Stimulated activated CD4-positive, alpha-beta T cell treated with anti-CD3 and anti-CD28 coated beads, Interleukin-2, amount 100 ng/mL, for 4 hours (primary cell): Measurements from ENCODE around the gene SACM1L.
"Not testable (repeated sequence)": the region's sequence is repeated elsewhere in the genome, so short reads cannot be mapped to it uniquely, and the experiment has no call there.

Source experiments
- DNase-seq: peaks from one replicate; pipeline ENCODE4 v3.0.0-alpha.2; 2020; ENCODE audit warnings: low read depth

The SACM1L gene

DNA sequence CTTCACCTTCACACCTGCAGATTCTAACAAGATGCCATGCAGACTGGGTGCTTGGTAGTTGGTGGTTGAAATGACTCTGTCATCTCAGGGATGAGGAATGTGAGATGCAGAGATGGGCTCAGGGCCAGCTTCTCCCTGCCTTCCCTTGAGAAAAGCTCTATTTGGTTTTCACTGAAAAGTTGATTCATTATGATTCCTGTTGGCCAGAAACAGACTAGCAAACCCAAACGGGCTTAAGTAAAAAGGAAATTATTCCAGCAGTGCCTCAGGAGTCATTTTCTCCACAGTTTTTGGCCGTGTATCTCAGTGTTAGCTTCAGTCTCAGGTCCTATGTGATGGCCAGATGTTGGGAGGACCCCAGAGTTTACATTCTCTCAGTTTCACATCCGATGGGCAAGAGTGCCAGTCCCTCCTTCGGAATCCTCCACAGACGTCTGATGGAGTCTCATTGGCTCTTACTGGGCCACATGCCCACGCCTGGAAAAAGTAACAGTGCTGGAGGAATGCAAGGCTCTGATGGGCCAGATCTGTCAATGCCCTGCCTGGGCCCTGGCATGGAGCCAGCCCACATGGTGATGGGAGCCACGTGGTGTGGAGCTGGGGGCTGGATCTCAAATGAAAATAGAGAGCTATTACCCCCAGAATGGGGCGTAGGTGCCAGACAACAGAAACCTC lies 22.3 kb upstream of the SACM1L start:
- no peak for DNase-seq

DNA sequence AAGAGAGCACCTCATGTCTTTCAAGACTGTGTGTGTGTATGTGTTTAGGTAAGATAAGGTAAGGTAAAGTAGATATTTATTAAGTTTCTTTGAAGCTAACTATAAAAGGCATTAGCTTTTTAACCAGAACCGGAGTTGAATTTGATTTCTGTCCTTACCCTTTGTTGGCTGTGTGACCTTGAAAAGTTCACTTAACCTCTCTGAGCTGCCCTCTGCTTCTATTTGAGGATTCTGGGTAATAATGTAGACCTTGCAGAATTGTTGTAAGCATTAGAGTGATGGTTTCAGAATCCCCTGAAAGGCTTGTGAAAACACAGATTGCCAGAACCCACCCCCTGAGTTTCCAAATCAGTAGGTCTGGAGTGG lies 21.6 kb upstream of the SACM1L start:
- no peak for DNase-seq

DNA sequence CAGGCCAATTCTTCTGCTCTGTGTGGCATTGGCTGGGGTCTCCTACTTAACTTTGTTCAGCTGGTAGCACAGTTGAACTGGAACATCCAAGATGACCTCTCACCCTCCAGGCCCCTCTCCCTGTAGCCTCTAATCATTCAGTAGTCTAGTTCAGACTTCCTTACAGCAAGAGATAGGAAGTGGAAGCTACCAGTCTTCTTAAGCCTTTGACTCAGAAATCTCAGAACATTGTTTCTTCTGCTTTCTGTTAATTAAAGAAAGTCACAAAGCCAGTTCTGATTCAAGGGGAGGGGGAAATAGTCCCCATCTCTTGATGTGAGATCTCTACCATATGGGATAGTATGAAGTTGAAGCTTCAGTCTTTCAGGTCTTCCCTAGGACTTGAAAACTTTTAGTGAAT lies 18.8 kb upstream of the SACM1L start:
- no peak for DNase-seq

DNA sequence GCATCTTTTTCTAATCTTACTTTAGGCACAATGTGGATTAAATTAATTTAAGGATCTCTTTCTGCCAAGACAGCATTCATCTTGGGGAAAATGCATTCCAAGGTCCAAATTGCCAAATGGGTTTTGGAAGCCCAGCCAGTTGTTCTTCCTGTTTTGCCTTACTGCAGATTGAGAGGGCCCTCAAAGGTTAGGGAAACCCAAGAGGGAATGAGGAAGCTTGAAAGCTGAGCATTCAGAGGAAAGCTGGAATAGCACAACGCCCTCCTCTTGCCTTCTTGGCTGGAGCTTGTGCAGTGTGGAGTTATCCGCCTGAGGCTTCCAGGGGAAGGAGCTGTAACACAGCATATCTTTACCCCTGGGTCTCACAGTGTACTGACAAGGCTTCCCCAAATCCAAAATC lies 18.2 kb upstream of the SACM1L start:
- no peak for DNase-seq

DNA sequence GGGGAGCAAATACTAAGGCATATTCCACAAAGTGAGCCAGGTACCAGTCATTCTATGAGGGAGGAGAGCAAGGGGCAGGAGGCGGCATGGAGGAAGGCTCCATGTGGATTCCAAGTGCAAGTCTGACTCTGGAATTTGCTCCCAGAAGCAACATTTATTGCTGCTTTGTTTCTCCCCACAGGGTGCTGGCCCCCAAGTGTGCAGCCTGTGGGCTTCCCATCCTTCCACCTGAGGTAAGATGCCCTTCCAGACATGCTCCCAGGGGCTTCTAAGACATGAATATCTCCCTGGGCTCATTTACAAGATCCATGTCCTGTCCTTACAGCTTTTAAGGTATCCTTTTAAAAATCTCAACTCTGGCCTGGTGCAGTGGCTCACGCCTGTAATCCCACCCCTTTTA lies 15.9 kb upstream of the SACM1L start:
- DNase-seq, result no peak

DNA sequence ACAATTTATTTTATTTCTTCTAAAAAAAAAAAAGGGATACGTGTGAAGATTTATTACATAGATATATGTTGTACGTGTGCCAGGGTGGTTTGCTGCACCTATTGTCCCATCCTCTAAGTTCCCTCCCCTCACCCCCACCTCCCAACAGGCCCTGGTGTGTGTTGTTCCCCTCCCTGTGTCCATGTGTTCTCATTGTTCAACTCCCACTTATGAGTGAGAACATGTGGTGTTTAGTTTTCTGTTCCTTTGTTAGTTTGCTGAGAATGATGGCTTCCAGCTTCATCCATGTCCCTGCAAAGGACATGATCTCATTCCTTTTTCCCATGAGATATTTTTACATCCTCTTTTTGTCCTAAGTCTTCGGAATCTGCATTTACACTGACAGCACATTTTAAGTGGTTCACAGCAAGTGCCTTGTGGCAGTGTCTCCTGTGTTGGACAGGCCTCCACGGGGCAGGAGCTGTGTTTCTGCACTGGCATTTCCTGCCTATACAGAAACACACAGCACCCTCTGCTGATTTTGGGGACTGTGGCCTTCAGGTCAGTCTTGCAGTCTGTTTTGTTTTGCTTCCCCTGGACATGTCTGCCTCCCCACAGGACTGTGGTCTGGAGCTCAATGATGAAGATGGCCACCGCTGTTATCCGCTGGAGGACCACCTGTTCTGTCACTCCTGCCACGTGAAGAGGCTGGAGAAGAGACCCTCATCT lies 12.7 kb upstream of the SACM1L start:
- DNase-seq, result no peak

DNA sequence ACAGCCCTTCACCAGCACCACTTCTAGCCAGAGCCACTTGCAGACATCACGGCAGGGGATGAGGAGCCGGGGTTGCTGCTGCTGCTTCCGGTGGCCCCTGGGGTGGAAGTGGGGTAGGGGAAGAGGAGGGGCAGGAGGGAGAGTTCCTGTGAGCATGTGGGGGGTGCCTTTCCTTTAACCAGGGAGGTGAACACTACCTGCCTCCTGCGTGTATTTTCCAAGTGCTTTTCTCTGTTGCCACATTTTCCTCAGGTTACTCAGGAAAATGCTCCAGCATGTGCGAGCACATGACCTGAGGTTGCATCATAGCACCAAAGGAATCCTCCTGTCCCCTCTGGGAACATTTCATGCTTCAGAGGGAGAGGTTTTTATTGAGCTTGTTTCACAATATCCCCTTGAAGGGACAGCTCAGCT lies 12.2 kb upstream of the SACM1L start:
- DNase-seq, result no peak

DNA sequence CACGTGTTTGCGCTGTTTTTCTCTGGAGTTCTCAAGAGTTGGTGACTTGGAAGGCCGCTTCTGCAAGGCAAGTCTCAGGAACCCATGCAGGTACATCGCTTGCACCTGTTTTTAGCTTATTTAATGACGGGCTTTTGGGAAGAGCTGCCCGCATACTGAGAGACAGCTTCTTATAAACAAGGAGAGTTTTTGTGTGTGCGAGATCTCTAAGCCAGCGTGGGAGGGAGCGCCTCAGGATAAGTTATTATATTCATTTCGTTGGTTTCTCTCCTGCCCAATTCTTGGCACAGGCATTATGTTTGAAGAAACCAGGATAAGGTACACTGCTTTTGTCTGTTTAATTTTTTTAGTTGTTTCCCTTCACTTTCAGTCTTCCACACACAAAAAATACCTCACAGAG lies 11.4 kb upstream of the SACM1L start:
- no peak for DNase-seq

DNA sequence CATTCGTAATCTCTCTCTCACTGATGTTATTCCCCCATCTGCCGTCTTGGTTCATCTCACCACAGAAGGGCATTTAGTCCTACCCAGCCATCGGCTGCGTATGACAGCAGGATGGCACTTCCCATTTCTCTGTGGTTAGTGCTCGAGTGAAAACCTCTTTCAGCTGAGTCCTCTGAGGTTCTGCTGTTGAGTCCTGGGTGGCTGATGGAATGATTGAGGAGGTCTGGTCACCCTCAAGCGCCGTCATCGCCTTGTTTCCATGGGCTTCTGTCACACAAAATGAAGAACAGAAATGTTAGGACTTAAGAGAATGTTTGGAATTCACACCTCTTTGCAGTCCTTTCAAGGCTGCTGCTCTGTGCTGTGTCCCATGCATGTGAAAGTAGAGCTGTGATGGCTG lies 9.4 kb upstream of the SACM1L start:
- DNase-seq, result no peak

DNA sequence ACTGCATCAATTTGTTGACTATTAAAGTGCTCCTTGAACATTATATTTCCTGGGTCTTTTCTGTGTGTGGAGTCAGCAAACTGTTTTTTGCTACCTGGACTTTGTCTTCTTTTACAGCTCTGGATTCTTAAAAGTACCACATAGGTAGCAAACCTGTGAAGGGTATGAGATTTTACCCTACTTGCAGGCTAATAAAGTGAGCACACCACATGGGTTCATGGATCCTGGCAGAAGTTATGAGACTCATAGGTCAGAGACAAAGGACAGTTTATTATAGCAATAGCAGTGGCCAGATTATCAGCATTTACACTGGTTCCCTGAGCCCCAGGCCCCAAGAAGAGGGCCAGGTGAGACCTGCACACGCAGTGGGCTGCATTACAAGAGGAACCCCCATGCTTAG lies 8.0 kb upstream of the SACM1L start:
- no peak for DNase-seq

DNA sequence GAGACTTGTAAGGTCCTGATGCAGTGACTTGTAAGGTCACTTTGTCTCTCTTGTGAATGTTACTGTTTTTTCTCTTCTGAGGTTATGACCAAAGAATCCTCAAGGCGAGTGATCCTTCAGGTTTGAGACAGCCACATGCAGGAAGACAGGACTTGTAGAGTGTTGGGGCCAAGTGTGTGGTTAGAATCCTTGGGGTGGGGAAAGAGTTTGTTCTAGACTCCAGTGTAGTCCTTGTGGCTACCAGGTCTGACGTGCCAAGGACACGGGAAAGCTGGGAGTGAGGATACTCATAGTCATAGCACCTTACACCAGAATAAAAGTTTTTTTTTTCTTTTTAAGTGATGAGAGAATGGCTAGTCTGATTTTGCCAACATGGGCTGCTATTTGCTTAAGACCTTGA lies 7.3 kb upstream of the SACM1L start:
- DNase-seq, result no peak

DNA sequence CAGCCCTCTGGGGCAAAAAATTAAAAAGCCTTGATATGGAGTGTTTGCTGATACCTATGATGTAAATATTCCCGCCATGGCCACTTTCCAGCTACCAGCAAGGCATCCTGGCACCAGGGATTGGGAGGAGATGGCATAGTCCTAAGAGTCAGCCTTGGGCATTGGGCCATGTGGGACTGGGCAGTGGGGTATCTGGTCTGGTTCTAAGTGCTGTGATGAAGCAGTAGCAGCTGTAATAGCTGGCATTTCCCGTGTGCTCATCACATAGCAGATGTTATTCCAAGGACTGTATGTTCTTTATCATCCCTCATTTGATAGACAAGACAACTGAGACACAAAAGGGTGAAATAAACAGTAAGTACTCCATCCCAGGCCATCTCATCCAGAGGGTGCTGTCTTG lies 6.9 kb upstream of the SACM1L start:
- no peak for DNase-seq

DNA sequence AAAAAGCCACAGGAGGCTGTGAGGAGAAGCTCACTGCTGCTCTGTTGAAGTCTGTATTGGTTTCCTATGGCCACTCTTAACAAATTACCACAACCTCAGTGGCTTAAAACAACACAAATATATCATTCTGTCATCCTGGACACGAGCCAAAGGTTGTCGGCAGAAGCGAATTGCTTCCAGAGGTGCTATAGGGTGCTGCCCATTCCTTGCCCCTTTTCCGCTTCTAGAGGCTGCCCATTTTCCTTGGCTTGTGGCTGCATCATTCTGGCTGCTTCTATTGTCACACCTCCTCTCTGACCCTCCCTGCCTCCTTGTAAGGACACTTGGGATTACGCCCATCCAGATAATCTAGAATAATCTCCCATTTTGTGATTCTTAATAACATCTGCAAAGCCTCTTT lies 6.4 kb upstream of the SACM1L start:
- DNase-seq, result no peak

DNA sequence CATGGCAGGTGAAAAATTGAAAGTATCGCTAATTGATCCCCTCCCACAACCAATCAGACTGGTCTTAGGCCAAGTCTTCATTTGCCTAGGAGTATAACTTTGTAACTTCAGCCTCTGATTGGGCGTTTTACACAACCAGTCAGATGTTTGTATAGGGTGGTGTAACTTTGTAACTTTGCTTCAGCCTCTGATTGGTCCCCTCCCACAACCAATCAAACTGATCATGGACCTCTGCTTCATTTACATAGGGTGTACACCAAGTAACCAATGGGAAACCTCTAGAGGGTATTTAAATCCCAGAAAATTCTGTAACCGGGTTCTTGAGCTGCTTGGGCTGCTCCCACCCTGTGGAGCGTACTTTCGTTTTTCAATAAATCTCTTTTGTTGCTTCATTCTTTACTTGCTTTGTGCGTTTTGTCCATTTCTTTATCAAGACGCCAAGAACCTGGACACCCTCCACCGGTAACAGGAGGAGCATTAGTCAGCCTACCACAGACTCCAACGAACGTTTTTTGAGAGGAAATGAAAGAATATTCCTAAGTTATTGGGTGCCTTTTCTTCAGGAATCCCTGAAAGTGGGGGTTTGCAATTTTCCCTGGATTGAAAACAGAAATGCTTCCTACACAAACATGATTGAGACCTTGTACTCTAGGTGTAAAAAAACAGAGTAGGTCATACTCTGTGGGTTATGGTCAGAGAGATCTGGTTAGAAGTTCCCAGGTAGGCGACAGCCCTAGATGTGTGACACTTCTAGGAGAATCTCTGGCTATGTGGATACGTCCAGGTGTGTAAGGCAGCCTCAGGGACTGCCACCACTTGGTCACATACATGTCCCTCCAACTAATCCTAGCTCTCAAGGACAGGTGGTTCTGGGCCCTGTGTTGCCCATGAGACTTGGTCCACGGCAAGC lies 5.5 kb upstream of the SACM1L start:
- no peak for DNase-seq

DNA sequence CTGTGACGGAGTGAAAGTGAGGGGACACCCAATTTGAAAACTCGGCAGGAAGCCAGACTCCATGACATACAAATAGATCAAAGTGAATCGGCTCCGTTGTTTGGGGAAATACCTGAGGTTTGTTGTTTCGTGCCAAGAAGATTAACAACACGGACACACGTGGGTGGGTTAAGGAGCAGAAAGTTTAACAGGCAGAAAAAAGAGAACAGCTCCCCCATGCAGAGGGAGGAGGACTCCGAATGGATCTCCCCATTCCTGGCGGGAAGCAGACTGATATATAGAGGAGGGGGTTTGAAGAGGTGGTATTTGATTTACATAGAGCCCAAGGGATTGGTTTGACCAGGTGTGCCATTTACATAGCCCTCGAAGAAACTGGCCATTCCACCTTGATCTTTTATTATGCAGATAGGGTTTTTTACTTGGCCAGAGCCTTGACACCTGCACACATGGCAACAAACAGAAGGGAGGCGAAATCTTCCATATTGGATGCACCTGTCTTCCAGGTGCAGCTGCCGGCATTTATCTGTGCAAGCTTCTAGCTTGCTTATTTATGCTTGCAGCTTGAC lies 4.8 kb upstream of the SACM1L start:
- no peak for DNase-seq

DNA sequence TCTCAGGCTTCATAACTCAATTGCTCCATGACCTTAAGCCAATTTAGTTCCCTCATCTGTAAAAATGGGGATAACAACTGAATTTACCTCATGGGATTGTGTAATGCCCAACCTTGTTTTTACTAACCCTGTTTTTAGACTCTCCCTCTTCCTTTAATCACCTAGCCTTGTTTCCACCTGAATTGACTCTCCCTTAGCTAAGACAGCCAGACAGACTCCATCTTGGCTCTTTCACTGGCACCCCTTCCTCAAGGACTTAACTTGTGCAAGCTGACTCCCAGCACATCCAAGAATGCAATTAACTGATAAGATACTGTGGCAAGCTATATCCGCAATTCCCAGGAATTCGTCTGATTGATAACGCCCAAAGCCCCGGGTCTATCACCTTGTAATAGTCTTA lies 3.5 kb upstream of the SACM1L start:
- not testable (repeated sequence) for DNase-seq

DNA sequence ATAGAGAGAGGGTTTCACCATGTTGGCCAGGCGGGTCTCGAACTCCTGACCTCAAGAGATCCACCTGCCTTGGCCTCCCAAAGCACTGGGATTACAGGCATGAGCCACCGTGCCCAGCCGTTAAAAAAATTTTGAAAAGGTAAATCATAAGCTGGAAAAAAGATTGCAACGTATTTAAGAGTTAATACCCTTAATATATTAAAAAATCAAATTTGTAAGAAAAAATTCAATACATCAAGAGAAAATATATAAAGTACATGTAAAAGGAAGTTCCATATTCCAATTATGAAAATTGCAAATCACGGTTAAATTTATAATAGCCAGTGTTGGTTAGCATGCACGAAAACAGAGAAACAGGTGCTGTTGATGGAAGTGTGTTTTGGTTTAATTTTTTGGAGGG lies 2.3 kb upstream of the SACM1L start:
- DNase-seq, result no peak

DNA sequence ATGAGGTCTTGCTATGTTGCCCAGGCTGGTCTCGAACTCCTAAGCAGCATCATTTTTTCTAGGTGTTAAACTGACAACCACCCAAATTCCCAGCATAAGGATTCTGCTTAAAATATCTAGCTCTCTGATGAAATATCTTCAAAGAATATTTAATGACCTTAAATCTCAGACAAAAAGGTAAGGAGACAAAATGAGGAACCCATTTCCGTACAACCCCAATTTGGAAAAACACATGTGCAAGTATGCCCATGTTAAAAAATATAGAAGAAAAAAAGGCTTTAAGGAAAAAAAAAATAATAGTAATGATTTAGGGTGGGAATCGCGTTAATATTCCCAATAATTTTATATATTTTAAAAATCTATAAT lies 1.4 kb upstream of the SACM1L start:
- no peak for DNase-seq

DNA sequence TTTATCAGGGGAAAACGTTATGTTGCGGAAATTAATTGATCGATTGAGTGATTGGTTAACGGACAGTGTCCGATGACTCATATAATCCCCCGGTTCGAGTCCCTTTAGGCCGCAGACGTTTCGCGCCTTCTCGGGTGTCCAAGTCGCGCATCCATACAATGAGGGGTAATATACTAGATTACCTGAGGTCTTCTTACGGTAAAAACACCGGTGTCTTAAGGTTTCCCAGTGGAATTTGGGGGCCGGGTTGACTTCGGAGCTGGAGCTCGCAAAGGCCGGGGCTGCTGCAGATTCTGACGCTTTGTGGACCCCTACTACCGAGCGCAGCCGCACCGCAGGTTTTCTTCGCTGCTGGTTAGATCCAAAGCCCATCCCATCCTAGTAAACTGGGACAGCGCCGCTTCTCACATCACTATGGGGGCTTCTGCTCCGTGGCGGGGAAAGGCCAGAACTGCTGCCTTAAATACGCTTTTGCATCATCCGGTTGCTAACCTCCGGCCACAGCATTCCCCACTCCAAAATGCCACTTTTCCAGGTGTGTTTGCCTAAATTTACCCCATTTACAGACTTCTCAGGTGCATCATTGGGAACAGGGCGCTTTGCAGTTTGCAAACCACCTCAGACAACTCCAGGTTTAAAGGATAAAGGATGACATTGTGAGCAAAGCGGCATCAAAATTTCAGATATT lies 858 bp upstream of the SACM1L start:
- no peak for DNase-seq

DNA sequence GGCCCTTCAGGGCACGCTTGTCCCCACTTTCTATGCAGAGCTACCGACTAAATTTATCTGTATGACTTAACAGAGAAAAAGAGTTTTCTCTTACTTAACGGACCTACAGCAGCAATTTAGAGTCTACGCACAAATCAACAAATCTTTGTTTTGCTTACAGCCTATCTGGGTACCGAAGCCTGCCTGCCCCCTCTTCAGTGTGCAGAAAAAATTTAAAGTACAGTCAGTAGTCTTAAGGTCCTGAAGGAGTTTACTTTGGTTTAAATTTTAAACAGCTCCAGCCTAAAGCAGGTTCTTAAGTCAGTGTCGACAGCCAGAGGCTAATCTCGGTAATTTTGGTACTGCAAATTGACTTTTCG lies 570 bp downstream of the SACM1L start:
- DNase-seq, result no peak

DNA sequence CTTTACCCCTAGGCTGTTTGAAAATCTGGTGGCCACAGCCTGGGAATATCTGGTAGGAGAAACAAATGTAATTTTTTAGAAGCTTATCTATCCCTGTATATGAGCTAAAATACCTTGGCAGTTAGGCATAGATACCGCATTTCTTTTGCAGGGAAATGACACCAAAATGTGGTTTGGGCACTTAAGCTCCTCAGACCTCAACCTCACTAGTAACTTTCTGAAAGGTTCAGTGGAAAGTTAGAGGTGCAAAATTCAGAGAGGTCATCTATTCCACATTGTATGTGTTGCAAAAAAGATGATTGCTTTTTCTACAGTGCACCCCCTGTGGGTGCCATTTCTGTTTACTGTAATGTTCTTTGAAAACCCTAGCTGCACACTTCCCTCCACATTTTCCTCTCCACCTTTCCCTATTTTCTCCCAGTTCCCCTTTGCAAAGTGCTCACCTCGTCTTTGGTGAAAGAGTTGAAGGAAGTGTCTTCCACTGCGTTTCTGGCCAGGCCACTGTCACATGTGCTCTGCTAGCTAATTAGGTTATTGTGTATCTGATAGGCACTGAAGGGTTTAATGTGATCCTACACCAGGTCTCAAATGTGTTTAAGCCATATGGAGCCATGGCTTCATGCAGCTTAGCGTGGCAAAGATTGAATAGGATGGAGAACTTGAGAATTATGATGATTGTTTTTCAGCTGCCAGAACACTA lies 1.3 kb downstream of the SACM1L start:
- no peak for DNase-seq

DNA sequence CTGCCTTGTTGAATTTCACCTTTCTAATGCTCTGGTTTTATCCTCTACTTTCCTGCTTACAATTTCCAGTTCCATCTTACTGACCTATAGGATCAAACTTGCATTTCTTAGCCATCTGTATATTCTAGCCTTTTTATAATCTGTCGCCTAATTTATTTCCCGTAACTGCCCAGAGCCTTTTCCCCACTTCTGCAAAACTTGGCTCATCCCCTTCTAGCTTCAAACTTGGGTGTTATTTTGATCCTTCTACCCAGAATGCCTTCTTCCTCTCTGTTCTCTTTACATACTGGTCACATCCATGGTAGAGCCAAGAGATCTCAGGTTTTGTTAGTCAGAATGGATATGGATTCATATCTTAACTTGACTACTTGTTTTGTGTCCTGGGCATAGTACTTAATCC lies 2.6 kb downstream of the SACM1L start:
- DNase-seq, result no peak
